Colonic mucosa (tissue), 4 donors: ENCODE data around the gene CCT7. TPM values are rescaled to one million over a fixed set of nuclear protein-coding genes. Genes with fewer than 3 reads are reported as not detected.

Experiments
- DNase-seq: peaks from one replicate; pipeline ENCODE4 v3.0.0-alpha.2; 2020
- H3K27ac ChIP-seq: fragments of 200-600 bp; one replicate; pipeline ENCODE4 v1.8.0; 2021
- H3K27me3 ChIP-seq: fragments of 200-600 bp; one replicate; pipeline ENCODE4 v1.8.0; 2021
- H3K36me3 ChIP-seq: fragments of 200-600 bp; one replicate; pipeline ENCODE4 v1.8.0; 2021
- H3K4me1 ChIP-seq: fragments of 200-600 bp; one replicate; pipeline ENCODE4 v1.8.0; 2021; ENCODE audit warnings: mild to moderate bottlenecking
- H3K4me3 ChIP-seq: fragments of 200-600 bp; one replicate; pipeline ENCODE4 v1.8.0; 2021
- H3K9ac ChIP-seq, 2 donors: one replicate each; pipeline ENCODE4 v1.7.0; 2013; ENCODE audit warnings: control low read depth in 2 of 2, low read depth in 2 of 2, low read length in 2 of 2
- H3K9me3 ChIP-seq: fragments of 200-600 bp; one replicate; pipeline ENCODE4 v1.8.0; 2021
- intact Hi-C: fragments of 100-400 bp; cut with DNase I; formaldehyde crosslinking; loops from one replicate; pipeline ENCODE4 v1.14.1; 2022
- total RNA-seq, 2 donors: library from RNA; stranded (reverse); fragmentation: NEBNext Ultra II Directional in 1 of 2; extraction: Animal tissue kit (Norgen Biotek cat#: 25700) in 1 of 2; gene quantifications; one replicate each; pipeline ENCODE4 v1.2.1, GENCODE V29; 2021
- TF ChIP-seq, protein P1 (sequence below): fragments of 200-600 bp; IDR thresholded peaks from one replicate; pipeline ENCODE4 v1.8.0; 2022; ENCODE audit warnings: antibody characterized with exemption, mild to moderate bottlenecking
- donor health status: healthy.
- donor health status: DM: no; HTN: no; CAD: no.
- donor health status: DM: no; HTN: no; CAD: no.

CCT7 gene
- total RNA-seq, 2 donors from 2014 or later = 147 to 353 TPM

- intact Hi-C loops = no loop called here
- peaks cover 19% of the 10 kb centered on the region for H3K27me3 ChIP-seq
- no peak for DNase-seq
Observed at GRCh38 chr2:73202156-73203054, 31.7 kb upstream of the CCT7 start, which contains the start of gene NOTO. Gene NOTO (plus strand): TSS chr2:73202574. CDS start chr2:73202667, 93 bp downstream.

GRCh38 chr2:73203055-73203681 lies 30.9 kb upstream of the CCT7 start:
- peak overlapping the region in 1 of 2 donors; percentile 50 for H3K9ac ChIP-seq
- H3K27ac ChIP-seq = no peak overlapping the region
- DNase-seq = no peak
- intact Hi-C loops = no loop called here
- H3K9me3 ChIP-seq = no peaks in the 10 kb centered on the region
- peaks cover 12% of the 10 kb centered on the region for H3K4me1 ChIP-seq
- peaks cover 19% of the 10 kb centered on the region for H3K27me3 ChIP-seq
- TF ChIP-seq, protein P1, sequence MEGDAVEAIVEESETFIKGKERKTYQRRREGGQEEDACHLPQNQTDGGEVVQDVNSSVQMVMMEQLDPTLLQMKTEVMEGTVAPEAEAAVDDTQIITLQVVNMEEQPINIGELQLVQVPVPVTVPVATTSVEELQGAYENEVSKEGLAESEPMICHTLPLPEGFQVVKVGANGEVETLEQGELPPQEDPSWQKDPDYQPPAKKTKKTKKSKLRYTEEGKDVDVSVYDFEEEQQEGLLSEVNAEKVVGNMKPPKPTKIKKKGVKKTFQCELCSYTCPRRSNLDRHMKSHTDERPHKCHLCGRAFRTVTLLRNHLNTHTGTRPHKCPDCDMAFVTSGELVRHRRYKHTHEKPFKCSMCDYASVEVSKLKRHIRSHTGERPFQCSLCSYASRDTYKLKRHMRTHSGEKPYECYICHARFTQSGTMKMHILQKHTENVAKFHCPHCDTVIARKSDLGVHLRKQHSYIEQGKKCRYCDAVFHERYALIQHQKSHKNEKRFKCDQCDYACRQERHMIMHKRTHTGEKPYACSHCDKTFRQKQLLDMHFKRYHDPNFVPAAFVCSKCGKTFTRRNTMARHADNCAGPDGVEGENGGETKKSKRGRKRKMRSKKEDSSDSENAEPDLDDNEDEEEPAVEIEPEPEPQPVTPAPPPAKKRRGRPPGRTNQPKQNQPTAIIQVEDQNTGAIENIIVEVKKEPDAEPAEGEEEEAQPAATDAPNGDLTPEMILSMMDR = no peak
- H3K36me3 ChIP-seq = no peaks in the 10 kb centered on the region
- no peak overlapping the region for H3K4me3 ChIP-seq

More at GRCh38 chr2:73202156-73203054, 31.7 kb upstream of the CCT7 start, which contains the start of gene NOTO:
- Histone ChIP-seq H3K9ac (peak within 1 kb of the TSS in 1 of 2 donors; percentile 50), H3K4me1 (peaks cover 12% of the 10 kb centered on the region), H3K9me3 (no peaks in the 10 kb centered on the region), H3K4me3 (peak within 1 kb of the TSS; percentile 16), H3K36me3 (no peaks in the 10 kb centered on the region), H3K27ac (no peak within 1 kb of the TSS)
- TF ChIP-seq, protein P1 = no peak

GRCh38 chr2:73205611-73206010 lies 28.5 kb upstream of the CCT7 start:
- intact Hi-C loops = no loop called here
- TF ChIP-seq, protein P1 = no peak
- no peak overlapping the region for H3K27ac ChIP-seq
- DNase-seq = no peak
- peaks cover 12% of the 10 kb centered on the region for H3K4me1 ChIP-seq
- no peak overlapping the region for H3K4me3 ChIP-seq
- H3K9me3 ChIP-seq = no peaks in the 10 kb centered on the region
- H3K36me3 ChIP-seq = no peaks in the 10 kb centered on the region
- no peak overlapping the region for H3K9ac ChIP-seq
- peaks cover 19% of the 10 kb centered on the region for H3K27me3 ChIP-seq

- TF ChIP-seq, protein P1 = no peak
- H3K9ac ChIP-seq = no peak overlapping the region
- DNase-seq = no peak
- intact Hi-C loops = no loop called here
- H3K36me3 ChIP-seq = no peaks in the 10 kb centered on the region
- H3K4me3 ChIP-seq = no peak overlapping the region
- no peaks in the 10 kb centered on the region for H3K4me1 ChIP-seq
- no peak overlapping the region for H3K27ac ChIP-seq
- H3K9me3 ChIP-seq = no peaks in the 10 kb centered on the region
- H3K27me3 ChIP-seq = peaks cover 3% of the 10 kb centered on the region
Observed at GRCh38 chr2:73208258-73208657, 25.9 kb upstream of the CCT7 start.

- Histone ChIP-seq H3K27me3 (no peaks in the 10 kb centered on the region), H3K9ac (no peak overlapping the region), H3K27ac (no peak overlapping the region), H3K4me3 (no peak overlapping the region), H3K9me3 (no peaks in the 10 kb centered on the region), H3K36me3 (no peaks in the 10 kb centered on the region), H3K4me1 (no peaks in the 10 kb centered on the region)
- DNase-seq = no peak
- intact Hi-C loops = no loop called here
- TF ChIP-seq, protein P1 = no peak
Observed at GRCh38 chr2:73210019-73210418, 24.1 kb upstream of the CCT7 start.
